Stimulated activated CD8-positive, alpha-beta memory T cell treated with anti-CD3 and anti-CD28 coated beads, Interleukin-7, amount 100 ng/mL, for 4 hours (primary cell): Measurements from ENCODE around the gene TERT.
"Not testable (repeated sequence)": the region's sequence is repeated elsewhere in the genome, so short reads cannot be mapped to it uniquely, and the experiment has no call there.

Experiments used
- DNase-seq, 2 donors: peaks; one replicate each; pipeline ENCODE4 v3.0.0-alpha.2; 2020; ENCODE audit warnings: low read depth in 2 of 2

The TERT gene

GRCh38 chr5:1278656-1279442 is 16.0 kb downstream of the TERT start:
- DNase-seq = no peak

DNA sequence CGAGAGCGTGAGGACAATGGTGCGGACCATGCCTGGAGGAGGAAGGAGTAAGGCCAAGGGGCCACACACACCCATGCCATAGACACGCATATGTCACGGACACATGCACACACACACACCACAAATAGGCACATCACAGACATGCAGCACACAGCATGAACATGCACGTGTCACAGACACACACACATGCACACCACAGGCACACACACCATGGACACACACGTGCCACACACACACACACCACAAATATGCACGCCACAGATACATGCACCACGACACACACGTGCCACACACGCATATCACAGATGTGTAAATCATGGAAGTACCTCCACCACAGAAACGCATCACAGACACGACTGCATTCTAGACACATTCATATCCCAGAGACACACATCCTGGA is 16.7 kb downstream of the TERT start:
- no peak for DNase-seq

GRCh38 chr5:1277781-1278180 is 17.1 kb downstream of the TERT start:
- DNase-seq = no peak

- no peak for DNase-seq
Observed at GRCh38 chr5:1277331-1277730, 17.5 kb downstream of the TERT start.

DNA sequence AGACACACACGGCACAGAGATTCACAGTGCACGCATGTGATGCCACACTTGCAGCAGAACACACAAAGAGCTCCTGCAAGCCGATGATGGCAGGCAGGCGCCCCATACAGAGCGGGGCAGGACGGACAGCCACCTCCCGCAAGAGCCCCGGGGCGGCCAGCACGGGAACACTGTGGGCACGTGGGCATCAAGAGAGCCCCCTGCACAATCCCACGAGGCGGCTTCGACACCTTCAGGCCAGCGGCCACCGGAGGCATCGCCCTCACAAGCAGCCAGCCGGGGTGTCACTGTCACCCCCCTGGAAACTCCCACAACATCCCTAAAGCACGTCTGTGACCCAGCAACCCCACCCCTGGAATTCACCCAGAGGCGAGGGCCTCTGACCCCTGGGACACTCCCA is 17.9 kb downstream of the TERT start:
- no peak for DNase-seq

GRCh38 chr5:1275397-1276391 is 19.2 kb downstream of the TERT start:
- DNase-seq = not testable (repeated sequence)

DNA sequence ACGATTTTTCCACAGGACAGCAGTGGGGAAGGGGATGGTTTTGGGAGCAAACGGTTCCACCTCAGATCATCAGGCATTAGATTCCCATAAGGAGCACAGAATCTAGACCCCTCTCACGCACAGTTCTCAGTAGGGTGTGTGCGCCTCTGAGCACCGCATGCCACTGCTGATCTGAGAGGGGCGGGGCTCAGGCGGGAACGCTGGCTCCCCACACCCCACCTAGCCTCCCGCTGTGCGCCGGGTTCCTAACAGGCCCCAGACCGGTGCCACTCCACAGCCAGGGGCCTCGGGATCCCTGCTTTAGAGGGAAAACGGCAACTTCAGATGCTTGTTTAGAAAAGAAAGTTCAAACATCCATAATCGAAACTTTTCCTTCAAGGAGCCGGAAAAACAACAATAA is 20.4 kb downstream of the TERT start:
- DNase-seq = no peak

GRCh38 chr5:1273745-1274144 is 21.1 kb downstream of the TERT start:
- no peak for DNase-seq

DNA sequence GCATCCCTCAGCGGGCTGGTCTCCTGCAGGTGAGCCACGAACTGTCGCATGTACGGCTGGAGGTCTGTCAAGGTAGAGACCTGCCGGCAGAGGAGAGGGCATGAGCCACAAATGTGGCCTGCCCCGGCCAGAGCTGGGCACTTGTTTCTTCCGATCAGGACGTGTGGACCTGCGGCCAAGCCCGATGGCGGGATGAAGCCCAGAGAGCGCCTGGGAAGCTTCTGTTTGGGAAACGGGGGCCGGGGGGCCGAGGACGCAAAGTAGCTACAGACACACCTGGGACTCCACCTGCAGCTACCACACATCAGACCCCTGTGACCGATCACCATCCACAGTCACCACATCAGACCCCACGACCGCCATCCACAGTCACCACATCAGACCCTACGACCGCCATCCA is 22.7 kb downstream of the TERT start:
- DNase-seq = no peak

GRCh38 chr5:1270933-1271914 is 23.6 kb downstream of the TERT start:
- DNase-seq = no peak

GRCh38 chr5:1270426-1270825 is 24.4 kb downstream of the TERT start:
- no peak for DNase-seq

DNA sequence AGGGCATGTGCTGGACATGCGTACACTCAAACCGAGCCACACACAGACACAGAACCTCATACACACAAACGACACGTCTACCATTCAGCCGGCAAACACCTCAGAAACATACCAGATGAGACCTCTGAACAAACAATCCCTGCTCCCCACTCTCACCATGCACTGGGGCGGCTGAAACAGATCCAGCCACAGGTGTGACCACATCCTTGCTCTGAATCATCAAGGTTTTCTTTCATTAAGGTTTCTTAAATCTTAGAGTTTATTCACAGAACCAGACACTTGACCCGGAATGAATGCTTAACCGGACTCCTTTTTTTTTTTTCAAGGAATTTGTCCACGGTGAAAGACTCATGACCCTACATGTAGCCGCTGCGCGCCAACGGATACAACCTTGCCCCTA is 26.2 kb downstream of the TERT start:
- peak; percentile 9 to 20 for DNase-seq

DNA sequence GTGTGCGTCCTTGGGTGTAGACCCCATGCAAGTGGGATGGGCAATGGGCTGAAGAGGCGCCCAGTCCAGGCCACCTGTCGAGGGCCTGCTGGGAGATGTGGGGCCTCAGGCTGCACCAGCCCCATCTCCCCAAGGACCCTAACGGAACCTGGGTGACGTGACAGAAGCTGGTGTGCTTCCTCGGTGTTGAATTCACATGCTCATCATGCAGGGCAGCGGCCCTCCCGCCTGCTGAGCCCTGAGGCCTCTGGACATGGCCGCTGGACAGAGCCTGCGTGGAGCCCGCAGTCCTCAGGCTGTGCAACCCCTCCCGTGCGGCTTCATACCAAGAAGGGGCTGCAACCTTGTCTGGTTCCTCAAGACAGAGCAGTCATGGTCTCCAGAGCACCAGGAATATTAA is 26.8 kb downstream of the TERT start:
- no peak for DNase-seq

DNA sequence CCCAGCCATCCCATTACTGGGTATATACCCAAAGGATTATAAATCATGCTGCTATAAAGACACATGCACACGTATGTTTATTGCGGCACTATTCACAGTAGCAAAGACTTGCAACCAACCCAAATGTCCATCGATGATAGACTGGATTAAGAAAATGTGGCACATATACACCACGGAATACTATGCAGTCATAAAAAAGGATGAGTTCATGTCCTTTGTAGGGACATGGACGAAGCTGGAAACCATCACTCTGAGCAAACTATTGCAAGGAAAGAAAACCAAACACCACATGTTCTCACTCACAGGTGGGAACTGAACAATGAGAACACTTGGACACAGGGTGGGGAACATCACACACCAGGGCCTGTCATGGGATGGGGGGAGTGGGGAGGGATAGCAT is 27.4 kb downstream of the TERT start:
- DNase-seq = not testable (repeated sequence)

DNA sequence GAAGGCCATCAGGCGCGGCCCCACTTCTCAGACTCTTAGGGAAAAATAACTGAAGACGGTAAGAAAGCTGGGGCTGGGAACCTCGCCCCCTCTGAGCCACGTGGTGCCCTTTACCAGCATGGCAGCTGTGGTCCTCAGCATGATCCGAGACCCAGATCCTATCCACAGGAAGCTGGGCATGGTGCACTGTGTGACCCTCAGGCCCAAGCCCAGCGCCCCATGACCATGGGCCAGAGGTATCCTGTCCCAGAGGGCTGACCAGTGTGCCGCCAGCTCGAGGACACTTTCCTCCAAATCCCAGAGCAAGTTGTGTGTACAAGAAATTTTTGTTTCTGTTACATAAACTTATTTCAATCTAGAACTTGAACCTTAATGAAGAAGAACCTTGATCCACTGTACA is 28.1 kb downstream of the TERT start:
- DNase-seq = no peak

DNA sequence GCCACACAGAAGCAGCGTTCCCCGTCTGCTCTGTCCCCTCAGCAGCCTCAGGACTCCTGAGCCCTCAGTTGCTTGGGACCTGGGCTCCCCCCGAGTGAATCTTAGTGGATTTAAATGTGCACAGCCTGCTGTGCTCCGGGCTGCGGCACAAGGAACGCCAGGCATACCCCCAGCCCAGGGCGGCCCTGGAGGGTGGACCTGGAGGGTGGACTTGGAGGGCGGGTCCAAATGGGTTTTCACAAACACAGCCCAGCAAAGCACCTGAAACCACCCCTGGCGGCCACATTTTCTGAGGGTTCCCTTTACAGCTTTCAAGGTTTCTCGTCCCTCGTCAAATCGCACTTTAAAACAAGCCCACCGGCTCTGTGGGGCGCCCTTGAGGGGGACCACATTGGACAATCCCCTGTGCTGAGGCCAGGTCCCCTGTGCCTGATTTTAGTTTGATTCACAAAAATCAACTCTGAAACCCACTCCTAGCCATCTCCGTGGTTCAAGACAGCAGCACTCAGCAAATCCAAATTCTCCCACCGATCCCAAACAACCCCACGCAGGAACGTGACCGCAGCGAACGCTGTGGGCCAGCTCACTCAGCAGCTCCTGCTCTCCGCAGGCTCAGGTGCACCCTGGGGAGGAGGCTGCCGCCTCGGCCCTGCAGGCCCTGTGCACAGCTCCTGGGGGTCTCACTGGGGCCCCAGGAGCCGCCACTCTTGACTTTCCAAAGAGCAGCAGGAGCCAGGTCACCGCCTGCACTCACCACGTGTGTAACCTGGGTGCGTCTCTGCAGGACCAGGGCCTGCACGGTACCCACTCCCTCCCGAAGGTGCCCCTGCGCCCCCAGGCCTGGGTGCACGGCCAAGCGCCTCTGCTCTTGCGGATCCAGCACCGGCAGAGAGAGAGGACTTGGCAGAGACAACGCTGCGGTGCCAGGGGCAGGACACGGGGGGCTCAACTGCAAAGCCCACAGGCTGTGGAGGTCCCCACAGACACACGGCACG is 29.1 kb downstream of the TERT start:
- no peak for DNase-seq

- no peak for DNase-seq
Observed at GRCh38 chr5:1265026-1265425, 29.8 kb downstream of the TERT start.

DNA sequence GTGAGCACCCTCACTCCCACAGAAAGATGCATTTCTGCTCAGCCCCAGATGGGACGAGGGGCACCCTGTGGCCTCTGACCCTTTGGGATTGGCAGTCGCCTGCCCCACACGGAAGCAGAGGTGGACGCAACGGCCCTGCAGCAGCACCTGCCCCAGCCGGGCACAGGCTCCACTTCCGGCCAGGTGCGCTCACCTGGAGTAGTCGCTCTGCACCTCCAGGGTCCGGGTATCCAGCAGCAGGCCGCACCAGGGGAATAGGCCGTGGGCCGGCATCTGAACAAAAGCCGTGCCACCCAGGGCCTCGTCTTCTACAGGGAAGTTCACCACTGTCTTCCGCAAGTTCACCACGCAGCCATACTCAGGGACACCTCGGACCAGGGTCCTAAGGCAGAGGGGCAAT is 30.7 kb downstream of the TERT start:
- no peak for DNase-seq

GRCh38 chr5:1262381-1262780 is 32.5 kb downstream of the TERT start:
- DNase-seq = no peak

DNA sequence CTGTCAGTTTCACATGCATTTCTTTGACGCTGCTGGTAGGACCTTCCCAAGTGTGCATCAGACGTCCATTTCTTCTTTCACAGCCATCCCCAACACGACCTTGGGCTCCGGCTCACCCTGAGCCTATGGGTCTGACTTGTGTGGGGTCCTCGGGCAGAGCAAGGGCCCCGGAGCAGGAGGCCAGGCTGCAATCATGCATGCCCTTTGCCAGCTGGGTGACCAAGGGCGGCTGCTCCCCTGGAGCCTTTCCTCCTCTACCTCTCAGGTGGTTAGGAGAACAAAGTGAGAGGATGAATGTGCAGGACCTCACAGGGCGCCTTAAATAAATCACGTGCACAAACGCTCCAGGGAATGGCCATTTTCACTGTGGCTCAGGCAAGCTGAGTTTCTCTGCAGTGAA is 33.2 kb downstream of the TERT start:
- no peak for DNase-seq
